HG02884 (cell line): ENCODE data around the gene C10orf62.
"Not testable (repeated sequence)": the region's sequence is repeated elsewhere in the genome, so short reads cannot be mapped to it uniquely, and the experiment has no call there.

Experiments used
- ATAC-seq: cut with Tn5 transposase; IDR thresholded peaks from one replicate; pipeline ENCODE4 v1.9.1; 2021; ENCODE audit warnings: mild to moderate bottlenecking, moderate library complexity; ENCODE audit not compliant: unreplicated experiment

Gene C10orf62

DNA sequence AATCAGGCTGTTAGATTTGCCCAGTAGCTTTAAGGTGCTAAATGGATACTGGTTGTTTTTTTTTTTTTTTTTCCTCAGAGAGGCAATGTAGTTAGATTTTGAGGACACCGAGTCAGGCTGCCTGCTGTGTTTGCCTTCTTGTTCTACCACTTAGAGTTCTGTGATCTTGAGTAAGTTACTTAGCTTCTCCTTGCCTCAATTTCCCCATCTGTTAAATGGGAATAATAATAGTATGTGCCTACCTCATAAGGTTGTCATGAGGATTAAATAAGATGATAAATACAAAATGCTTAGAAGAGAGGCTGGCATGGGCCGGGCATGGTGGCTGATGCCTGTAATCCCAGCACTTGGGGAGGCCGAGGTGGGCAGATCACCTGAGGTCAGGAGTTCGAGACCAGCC, 29.2 kb downstream of the C10orf62 start:
- ATAC-seq, result no peak

DNA sequence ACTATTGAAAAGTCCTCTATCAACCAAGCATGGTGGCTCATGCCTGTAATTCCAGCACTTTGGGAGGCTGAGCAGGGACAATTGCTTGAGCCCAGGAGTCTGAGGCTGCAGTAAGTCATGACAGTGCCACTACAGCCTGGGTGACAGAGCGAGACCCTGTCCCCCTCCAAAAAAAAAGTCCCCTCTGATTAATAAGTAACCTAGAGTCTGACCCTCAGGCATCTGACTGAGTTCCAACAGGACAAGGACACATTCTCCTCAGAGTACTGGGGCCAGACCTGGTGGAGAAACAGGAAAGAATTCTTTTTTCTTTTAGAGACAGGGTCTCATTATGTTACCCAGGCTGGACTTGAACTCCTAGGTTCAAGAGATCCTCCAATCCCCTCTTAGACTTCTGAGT, 33.8 kb downstream of the C10orf62 start:
- ATAC-seq, result no peak

DNA sequence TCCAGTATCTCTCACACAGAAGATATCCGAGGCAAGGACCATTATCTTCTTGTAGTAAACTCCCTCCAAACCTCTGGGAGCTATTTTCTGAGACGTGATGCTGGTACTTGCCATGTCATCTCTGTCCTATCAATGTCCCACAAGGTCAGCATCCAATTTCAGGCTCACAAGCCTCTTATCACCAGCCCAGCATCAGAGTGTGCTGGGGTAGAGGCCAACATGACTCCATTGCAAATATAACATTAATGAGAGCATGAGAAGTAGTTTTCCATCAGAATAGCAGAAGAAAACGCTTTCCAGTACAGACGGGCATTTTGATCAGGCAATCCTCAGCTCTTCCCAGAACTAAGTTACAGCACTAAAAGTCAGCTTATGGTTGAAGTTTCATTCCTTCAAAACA, 38.2 kb downstream of the C10orf62 start:
- ATAC-seq, result no peak

DNA sequence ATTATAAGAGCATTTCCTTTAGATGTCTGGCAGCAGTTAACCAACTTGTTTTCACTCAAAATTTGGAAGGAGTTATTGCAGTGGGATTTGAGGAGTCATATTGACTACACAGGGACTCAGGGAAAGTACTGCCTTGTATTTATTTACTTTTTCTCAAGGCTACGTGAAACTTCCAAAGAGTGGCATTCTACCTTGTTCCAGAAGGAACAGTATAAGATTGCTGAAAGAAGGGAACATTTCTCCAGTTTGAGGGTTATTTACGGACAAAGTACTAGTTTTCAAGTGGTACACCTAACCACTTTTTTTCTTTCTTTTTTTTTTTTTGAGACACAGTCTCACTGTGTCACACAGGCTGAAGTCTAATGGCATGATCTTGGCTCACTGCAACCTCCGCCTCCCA, 38.7 kb downstream of the C10orf62 start:
- no peak for ATAC-seq

DNA sequence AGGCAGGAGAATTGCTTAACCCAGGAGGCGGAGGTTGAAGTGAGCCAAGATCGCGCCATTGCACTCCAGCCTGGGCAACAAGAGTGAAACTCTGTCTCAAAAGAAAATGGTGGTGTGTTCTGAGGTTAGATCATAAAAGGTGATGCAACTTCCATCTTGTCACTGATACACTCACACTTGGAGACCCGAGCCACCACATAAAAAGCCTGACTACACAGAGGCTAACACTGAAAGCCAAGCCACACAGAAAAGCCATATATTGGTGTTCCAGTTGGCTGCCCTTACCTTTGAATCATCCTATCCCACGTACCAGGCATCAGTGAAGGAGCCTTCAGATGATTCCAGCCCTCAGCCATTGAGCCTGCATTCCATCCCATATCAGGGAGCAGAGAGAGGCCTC, 39.8 kb downstream of the C10orf62 start:
- ATAC-seq, result no peak

DNA sequence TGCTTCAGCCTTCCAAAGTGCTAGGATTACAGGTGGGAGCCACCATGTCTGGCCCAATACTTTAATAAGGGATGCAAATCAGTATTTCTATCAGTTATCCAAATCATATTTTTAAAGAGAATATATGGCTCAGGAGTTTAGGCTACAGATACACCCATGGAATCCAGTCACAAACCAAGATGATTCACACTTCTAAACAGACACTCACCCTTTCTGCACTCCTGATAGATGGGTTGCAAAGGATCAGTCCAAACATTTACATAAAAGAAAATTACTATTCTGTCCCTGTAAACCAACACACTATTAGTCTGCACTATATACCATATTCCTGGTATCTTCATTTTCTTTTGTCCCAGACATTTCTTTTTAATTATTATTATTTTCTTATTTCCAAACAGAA, 41.6 kb downstream of the C10orf62 start:
- ATAC-seq, result no peak

DNA sequence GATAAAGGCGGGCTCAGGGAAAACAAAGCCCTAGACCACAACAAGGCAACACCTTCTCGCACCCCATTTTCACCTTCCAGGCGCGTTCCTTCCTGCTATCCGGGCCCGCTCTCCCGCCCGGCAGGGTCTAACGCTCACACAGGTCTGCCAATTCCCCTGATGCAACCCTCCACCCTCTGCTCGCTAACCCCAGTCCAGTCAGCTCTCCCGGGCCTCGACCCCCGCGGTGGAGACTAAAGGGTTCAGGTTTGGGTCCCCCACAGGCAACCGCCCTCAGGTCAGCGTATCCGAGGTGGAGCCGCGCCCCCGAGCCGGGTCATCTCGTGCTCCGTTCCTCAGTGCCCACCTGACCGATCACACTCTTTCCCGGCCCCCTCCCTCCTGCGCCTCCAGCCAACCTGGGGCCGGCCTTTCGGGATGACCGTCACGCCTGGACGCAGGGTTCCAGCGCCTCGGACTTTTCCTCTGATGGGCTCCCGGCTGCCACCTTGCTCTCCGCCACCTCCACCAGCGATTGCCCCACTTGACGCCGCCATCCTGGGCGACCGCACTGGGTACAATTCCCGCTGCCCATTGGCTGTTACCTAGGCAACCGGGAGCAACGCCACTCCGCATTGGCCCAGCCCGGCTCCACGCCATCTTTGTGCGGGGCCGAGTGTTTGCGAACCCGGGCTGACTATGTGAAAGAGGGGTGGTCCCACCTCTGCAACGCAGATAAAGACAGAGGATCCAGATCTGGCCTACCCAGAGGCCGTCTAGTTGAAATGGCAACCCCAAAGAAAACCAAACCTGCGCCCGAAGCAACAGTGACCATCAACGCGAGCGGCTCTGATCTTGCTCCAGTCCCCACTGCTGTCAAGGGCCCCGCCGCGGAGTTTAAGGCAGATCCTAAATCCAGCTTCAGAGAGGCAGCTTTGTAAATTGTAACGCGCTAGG, 43.7 kb downstream of the C10orf62 start, which contains the start of gene MORN4:
Gene MORN4, minus strand, starts transcription at position 552 of the 936 bp plus-strand sequence. CDS start 13,847 bp downstream, outside the sequence.
- peak; percentile 99 for ATAC-seq

DNA sequence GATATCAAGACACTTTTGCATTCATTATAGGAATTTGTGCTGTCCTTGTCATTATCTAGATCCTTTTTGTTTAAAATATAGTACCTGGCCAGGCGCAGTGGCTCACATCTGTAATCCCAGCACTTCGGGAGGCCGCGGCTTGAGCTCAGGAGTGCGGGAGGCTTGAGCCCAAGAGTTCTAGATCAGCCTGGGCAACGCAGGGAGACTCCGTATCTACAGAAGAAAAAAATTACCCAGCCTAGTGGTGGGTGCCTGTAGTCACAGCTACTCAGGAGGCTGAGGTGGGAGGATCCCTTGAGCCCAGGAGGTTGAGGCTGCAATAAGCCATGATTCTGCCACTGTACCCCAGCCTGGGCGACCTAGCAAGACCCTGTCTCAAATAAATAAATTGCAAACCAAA, 44.4 kb downstream of the C10orf62 start:
- ATAC-seq, result no peak

DNA sequence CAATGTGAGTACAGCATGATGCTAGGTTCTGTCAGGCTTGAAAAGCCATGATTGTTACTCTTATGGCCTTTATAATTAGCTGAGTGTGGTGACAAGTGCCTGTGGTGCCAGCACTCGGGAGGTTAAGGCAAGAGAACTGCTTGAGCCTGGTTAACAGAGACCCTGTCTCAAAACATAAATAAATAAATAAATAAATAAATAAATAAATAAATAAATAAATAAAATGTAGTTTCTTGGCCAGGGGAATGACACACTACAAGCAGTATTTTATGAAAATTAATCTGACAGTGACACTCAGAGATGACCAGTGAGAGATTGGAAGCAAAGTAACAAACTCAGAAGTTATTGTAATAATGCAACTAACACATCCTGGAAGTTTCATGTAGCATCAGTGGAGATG, 46.1 kb downstream of the C10orf62 start:
- ATAC-seq, result no peak

DNA sequence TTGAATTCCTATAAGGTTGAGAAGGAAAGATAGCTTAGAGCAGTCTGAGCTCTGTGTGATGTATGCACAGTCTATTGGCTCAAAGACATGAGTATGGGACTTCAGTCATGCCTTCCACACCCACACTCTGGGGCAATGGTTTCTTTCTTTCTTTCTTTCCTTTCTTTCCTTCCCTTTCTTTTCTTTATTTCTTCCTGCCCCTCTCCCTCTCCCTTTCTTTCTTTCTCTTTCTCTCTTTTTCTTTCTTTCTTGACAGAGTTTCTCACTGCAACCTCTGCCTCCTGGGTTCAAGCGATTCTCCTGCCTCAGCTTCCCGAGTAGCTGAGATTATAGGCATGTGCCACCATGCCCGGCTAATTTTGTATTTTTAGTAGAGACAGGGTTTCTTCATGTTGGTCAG, 49.6 kb downstream of the C10orf62 start:
- not testable (repeated sequence) for ATAC-seq

DNA sequence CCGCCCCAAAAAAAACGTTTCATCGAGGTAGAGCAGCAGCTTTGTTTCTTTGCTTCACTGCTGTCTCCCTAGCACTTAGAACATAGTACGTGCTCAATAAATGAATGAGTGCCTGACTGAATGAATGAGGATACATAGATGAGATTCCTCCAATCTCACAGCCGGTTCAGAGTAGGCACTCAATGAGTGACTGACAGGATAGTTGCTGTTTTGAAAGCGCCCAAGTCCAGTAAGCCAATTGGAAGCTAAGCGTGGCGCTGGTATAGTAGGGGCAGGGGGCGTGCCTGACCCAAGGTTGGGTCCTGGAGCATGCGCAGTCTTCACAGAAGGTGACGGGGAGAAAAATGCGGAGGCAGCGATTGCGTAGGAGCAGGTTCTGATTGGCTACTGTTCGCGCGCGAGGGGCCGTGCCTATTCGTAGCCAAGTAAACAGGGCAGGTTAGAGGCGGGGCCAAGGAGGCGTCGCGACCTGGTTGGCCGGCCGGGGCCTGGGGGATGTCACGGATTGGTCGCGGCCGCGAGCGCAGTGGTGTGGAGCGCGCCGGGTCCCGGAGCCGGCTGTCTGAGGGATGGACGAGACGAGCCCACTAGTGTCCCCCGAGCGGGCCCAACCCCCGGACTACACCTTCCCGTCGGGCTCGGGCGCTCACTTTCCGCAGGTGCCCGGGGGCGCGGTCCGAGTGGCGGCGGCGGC, 50.8 kb downstream of the C10orf62 start, which contains the start of gene PI4K2A:
Gene PI4K2A, plus strand, starts transcription at position 498 of the 694 bp plus-strand sequence. Its CDS starts 72 bp downstream, at position 570.
- ATAC-seq, result peak; percentile 98
